Measurements from ENCODE around the gene FAM169A. TPM values are rescaled to one million over a fixed set of nuclear protein-coding genes. Genes with fewer than 3 reads are reported as not detected.
"Not testable (repeated sequence)": the region's sequence is repeated elsewhere in the genome, so short reads cannot be mapped to it uniquely, and the experiment has no call there.

Gene FAM169A
- polyA plus RNA-seq, 3 donors from 2014 or later: 2.2 to 13.8 (median 6.8) TPM

DNA sequence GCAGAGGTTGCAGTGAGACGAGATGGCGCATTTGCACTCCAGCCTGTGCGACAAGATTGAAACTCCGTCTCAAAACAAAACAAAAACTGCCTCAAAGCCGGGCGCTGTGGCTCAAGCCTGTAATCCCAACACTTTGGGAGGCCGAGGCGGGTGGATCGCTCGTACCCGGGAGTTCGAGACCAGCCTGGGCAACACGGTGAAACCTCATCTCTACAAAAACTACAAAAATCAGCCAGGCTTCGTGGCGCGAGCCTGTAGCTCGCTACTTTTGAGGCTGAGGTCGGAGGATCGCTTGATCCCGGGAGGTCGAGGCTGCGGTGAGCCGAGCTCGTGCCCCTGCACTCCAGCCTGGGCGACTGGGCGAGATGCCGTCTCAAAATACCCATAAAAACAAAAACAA lies 100.3 kb downstream of the FAM169A start:
- peak overlapping the region; percentile 99 to 100 (median 99) for H3K4me3 Mint-ChIP-seq
- no peaks in the 10 kb centered on the region for H3K9me3 Mint-ChIP-seq
- H3K36me3 Mint-ChIP-seq: peaks cover 4 to 17% (median 5%) of the 10 kb centered on the region in 3 donors
- peaks cover 0 to 3% (median 2%) of the 10 kb centered on the region in 3 donors for H3K27me3 Mint-ChIP-seq (ENCODE audit: low read depth in 3 of 3)
- no peak for DNase-seq
- H3K27ac Mint-ChIP-seq: peak overlapping the region in 3 of 6 donors; percentile 7 to 98 (median 93)
- peaks cover 35 to 46% of the 10 kb centered on the region in 2 donors for H3K4me1 Mint-ChIP-seq

GRCh38 chr5:74765201-74765600 lies 101.0 kb downstream of the FAM169A start:
- Mint-ChIP-seq H3K9me3 (no peaks in the 10 kb centered on the region), H3K27ac (peak overlapping the region in 2 of 6 donors; percentile 80 to 85), H3K4me3 (peak overlapping the region; percentile 52 to 100 (median 68)), H3K36me3 (peaks cover under 1 to 11% (median 10%) of the 10 kb centered on the region in 3 donors), H3K27me3 (ENCODE audit: low read depth in 3 of 3) (peaks cover 0 to 3% (median 2%) of the 10 kb centered on the region in 3 donors), H3K4me1 (peaks cover 37 to 52% of the 10 kb centered on the region in 2 donors)
- DNase-seq: no peak

DNA sequence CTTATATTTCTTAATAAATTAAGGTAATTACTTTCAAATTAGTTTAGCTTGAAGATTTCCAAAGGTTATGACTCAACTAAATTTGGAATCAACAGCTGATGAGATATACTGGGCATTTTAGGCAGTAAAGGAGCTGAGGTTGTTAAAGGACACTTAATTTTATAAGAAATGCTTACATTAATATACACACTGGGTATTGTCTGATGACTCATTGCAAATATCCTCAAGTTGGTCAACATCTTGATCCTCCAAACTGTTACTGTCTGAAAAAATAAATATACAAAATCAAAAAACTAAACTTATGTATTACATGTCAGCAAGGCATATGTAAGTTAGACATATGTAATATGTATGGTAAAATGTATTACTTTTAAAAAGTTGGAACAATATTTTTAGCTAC lies 102.7 kb downstream of the FAM169A start:
- no peak overlapping the region for H3K4me3 Mint-ChIP-seq
- no peak overlapping the region for H3K27ac Mint-ChIP-seq
- H3K4me1 Mint-ChIP-seq: peaks cover 36 to 47% of the 10 kb centered on the region in 2 donors
- H3K36me3 Mint-ChIP-seq: peaks cover 5 to 12% (median 9%) of the 10 kb centered on the region in 3 donors
- H3K27me3 Mint-ChIP-seq (ENCODE audit: low read depth in 3 of 3): peaks cover 0 to 3% (median 2%) of the 10 kb centered on the region in 3 donors
- no peak for DNase-seq
- H3K9me3 Mint-ChIP-seq: no peaks in the 10 kb centered on the region

GRCh38 chr5:74762599-74762998 lies 103.6 kb downstream of the FAM169A start:
- Mint-ChIP-seq H3K4me1 (peaks cover 28 to 38% of the 10 kb centered on the region in 2 donors), H3K36me3 (peaks cover 9 to 15% (median 12%) of the 10 kb centered on the region in 3 donors), H3K4me3 (no peak overlapping the region), H3K27ac (no peak overlapping the region), H3K9me3 (no peaks in the 10 kb centered on the region), H3K27me3 (ENCODE audit: low read depth in 3 of 3) (peaks cover 0 to 3% (median 2%) of the 10 kb centered on the region in 3 donors)
- no peak for DNase-seq

- no peak for DNase-seq
- peaks cover 0 to 2% (median 0%) of the 10 kb centered on the region in 6 donors for H3K9me3 Mint-ChIP-seq
- no peaks in the 10 kb centered on the region for H3K27me3 Mint-ChIP-seq (ENCODE audit: low read depth in 3 of 3)
- no peak overlapping the region for H3K4me3 Mint-ChIP-seq
- peaks cover 17 to 24% of the 10 kb centered on the region in 2 donors for H3K4me1 Mint-ChIP-seq
- peaks cover 19 to 23% (median 19%) of the 10 kb centered on the region in 3 donors for H3K36me3 Mint-ChIP-seq
- H3K27ac Mint-ChIP-seq: no peak overlapping the region
Observed at GRCh38 chr5:74761241-74761640, 104.9 kb downstream of the FAM169A start.

GRCh38 chr5:74748742-74749141 lies 117.4 kb downstream of the FAM169A start:
- not testable (repeated sequence) for H3K27me3 Mint-ChIP-seq (ENCODE audit: low read depth in 3 of 3); H3K4me3 Mint-ChIP-seq; DNase-seq; H3K27ac Mint-ChIP-seq; H3K9me3 Mint-ChIP-seq; H3K4me1 Mint-ChIP-seq
- peaks cover 20 to 59% (median 33%) of the 10 kb centered on the region in 3 donors for H3K36me3 Mint-ChIP-seq

DNA sequence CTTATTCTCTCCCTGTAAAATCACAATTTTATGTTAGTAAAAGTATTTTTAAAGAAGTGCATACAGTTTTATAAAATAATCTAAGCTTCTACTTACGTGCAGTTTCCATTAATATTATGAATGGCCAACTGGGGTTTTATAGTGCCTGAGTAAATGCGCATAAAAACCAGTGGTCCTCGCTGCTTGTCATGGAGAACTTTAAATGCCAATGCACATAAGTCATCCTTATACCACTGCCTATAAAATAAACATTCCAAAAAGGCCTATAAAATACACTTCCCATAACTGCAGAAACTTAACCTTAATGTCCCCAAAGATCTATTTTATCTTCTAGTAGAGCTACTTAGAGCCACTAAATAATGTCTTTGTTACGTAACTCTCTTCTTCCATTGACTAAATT lies 127.8 kb downstream of the FAM169A start:
- H3K27ac Mint-ChIP-seq: no peak overlapping the region
- no peaks in the 10 kb centered on the region for H3K27me3 Mint-ChIP-seq (ENCODE audit: low read depth in 3 of 3)
- peaks cover 21 to 50% (median 25%) of the 10 kb centered on the region in 3 donors for H3K36me3 Mint-ChIP-seq
- no peaks in the 10 kb centered on the region for H3K4me1 Mint-ChIP-seq
- H3K9me3 Mint-ChIP-seq: no peaks in the 10 kb centered on the region
- no peak overlapping the region for H3K4me3 Mint-ChIP-seq
- DNase-seq: no peak

GRCh38 chr5:74736759-74737158 lies 129.4 kb downstream of the FAM169A start:
- H3K27me3 Mint-ChIP-seq (ENCODE audit: low read depth in 3 of 3): no peaks in the 10 kb centered on the region
- H3K36me3 Mint-ChIP-seq: peaks cover 20 to 54% (median 28%) of the 10 kb centered on the region in 3 donors
- no peak overlapping the region for H3K4me3 Mint-ChIP-seq
- no peaks in the 10 kb centered on the region for H3K4me1 Mint-ChIP-seq
- no peaks in the 10 kb centered on the region for H3K9me3 Mint-ChIP-seq
- no peak for DNase-seq
- H3K27ac Mint-ChIP-seq: no peak overlapping the region

Other genes starting within 250 kb of the FAM169A start
- 10 to 100 TPM in 2 of 3 donors, 1 to 10 TPM in 1; 5.4 to 17.2 (median 12.7) TPM for gene ENC1, start 225.7 kb downstream of the FAM169A start, polyA plus RNA-seq
- gene HEXB, start 181.2 kb downstream of the FAM169A start, polyA plus RNA-seq: 100 to 1,000 TPM; 122 to 199 (median 128) TPM
- 10 to 100 TPM in 1 of 3 donors, 1 to 10 TPM in 2; 7.4 to 13.6 (median 7.5) TPM for gene GFM2, start 99.3 kb downstream of the FAM169A start, polyA plus RNA-seq
- 10 to 100 TPM; 23.8 to 55.2 (median 39.1) TPM for gene NSA2, start 99.1 kb downstream of the FAM169A start, polyA plus RNA-seq
- under 1 TPM in 2 of 3 donors, not detected in 1; 0.03 to 0.10 TPM for gene GCNT4, start 186.2 kb upstream of the FAM169A start, polyA plus RNA-seq